HL-60 (cell line): ENCODE measurements around the gene ZNF726.
"Not testable (repeated sequence)": the region's sequence is repeated elsewhere in the genome, so short reads cannot be mapped to it uniquely, and the experiment has no call there.

Experiments used
- DNase-seq, 2 experiments: peaks; one replicate each; pipeline ENCODE4 v3.0.0-alpha.2; 2010 to 2020; ENCODE audit warnings: low read depth in 1 of 2, low spot score in 1 of 2
- H3K27ac ChIP-seq: fragments of 250-450 bp; sonication (Bioruptor Pico); replicated peaks from 2 replicates; pipeline ENCODE4 v1.5.1; 2020; ENCODE audit warnings: mild to moderate bottlenecking, moderate library complexity
- H3K27me3 ChIP-seq: fragments of 250-450 bp; sonication (Bioruptor Pico); 2 replicates; pipeline ENCODE4 v1.5.1; 2021; ENCODE audit warnings: mild to moderate bottlenecking, moderate library complexity; ENCODE audit not compliant: insufficient read depth, poor library complexity, severe bottlenecking
- H3K4me3 ChIP-seq: replicated peaks from 2 replicates; pipeline ENCODE4 v1.5.1; 2011; ENCODE audit warnings: mild to moderate bottlenecking, control low read depth, low read length; ENCODE audit not compliant: insufficient read depth
- CTCF ChIP-seq: IDR thresholded peaks from one replicate; pipeline ENCODE4 v1.5.1; 2011; ENCODE audit warnings: low read length, control low read depth, inconsistent platforms; ENCODE audit not compliant: insufficient read depth
- GABPA ChIP-seq: IDR thresholded peaks from 2 replicates; pipeline ENCODE4 v1.6.1; 2012; ENCODE audit warnings: low read depth
- POLR2AphosphoS5 ChIP-seq: IDR thresholded peaks from 2 replicates; pipeline ENCODE4 v1.6.1; 2012; ENCODE audit warnings: low read depth
- SPI1 ChIP-seq: IDR thresholded peaks from 2 replicates; pipeline ENCODE4 v1.6.1; 2012; ENCODE audit warnings: low read depth, mild to moderate bottlenecking, borderline replicate concordance
- TF ChIP-seq, protein P1 (sequence below): IDR thresholded peaks from 2 replicates; pipeline ENCODE4 v1.6.1; 2012; ENCODE audit warnings: low read depth; ENCODE audit not compliant: insufficient replicate concordance

The ZNF726 gene

GRCh38 chr19:23971598-23971997 lies 56.9 kb downstream of the ZNF726 start:
- TF ChIP-seq SPI1 (no peak), CTCF (no peak), POLR2AphosphoS5 (no peak), GABPA (no peak)
- TF ChIP-seq, protein P1, sequence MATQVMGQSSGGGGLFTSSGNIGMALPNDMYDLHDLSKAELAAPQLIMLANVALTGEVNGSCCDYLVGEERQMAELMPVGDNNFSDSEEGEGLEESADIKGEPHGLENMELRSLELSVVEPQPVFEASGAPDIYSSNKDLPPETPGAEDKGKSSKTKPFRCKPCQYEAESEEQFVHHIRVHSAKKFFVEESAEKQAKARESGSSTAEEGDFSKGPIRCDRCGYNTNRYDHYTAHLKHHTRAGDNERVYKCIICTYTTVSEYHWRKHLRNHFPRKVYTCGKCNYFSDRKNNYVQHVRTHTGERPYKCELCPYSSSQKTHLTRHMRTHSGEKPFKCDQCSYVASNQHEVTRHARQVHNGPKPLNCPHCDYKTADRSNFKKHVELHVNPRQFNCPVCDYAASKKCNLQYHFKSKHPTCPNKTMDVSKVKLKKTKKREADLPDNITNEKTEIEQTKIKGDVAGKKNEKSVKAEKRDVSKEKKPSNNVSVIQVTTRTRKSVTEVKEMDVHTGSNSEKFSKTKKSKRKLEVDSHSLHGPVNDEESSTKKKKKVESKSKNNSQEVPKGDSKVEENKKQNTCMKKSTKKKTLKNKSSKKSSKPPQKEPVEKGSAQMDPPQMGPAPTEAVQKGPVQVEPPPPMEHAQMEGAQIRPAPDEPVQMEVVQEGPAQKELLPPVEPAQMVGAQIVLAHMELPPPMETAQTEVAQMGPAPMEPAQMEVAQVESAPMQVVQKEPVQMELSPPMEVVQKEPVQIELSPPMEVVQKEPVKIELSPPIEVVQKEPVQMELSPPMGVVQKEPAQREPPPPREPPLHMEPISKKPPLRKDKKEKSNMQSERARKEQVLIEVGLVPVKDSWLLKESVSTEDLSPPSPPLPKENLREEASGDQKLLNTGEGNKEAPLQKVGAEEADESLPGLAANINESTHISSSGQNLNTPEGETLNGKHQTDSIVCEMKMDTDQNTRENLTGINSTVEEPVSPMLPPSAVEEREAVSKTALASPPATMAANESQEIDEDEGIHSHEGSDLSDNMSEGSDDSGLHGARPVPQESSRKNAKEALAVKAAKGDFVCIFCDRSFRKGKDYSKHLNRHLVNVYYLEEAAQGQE = no peak
- no peak overlapping the region for H3K4me3 ChIP-seq
- no peaks in the 10 kb centered on the region for H3K27me3 ChIP-seq
- DNase-seq = no peak
- H3K27ac ChIP-seq = no peak overlapping the region

- Histone ChIP-seq H3K4me3 (no peak overlapping the region), H3K27ac (no peak overlapping the region), H3K27me3 (no peaks in the 10 kb centered on the region)
- TF ChIP-seq SPI1 (no peak), GABPA (no peak), CTCF (no peak), POLR2AphosphoS5 (no peak)
- TF ChIP-seq, protein P1 = no peak
- DNase-seq = no peak
These were observed 57.5 kb downstream of the ZNF726 start for GRCh38 chr19:23972161-23972560.

GRCh38 chr19:23974941-23975340 lies 60.3 kb downstream of the ZNF726 start:
- DNase-seq = no peak
- no peaks in the 10 kb centered on the region for H3K27me3 ChIP-seq
- H3K27ac ChIP-seq = no peak overlapping the region
- no peak for TF ChIP-seq CTCF
- no peak for TF ChIP-seq SPI1
- TF ChIP-seq POLR2AphosphoS5 = no peak
- TF ChIP-seq, protein P1 = no peak
- TF ChIP-seq GABPA = no peak
- H3K4me3 ChIP-seq = no peak overlapping the region

DNA sequence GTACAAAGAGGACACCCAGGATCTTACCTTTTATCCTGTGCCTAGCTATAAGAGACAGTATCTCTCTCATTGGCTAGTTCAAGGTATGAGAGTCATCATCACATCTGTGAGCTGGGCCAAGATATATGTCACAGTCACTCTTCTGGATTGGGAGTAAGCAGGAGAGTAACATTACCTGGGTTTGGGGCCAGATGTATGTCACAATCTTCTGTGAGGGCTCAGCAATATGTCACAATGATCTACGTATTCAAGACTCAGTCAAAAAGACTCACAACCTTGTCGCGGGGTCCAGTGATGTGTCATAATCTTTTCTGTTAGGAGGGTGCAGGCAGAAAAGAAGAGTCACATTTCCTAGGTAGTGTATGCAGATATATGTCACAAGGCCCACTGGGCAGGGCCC lies 61.9 kb downstream of the ZNF726 start:
- H3K27me3 ChIP-seq, DNase-seq, H3K27ac ChIP-seq, H3K4me3 ChIP-seq: not testable (repeated sequence)

- H3K27ac ChIP-seq, H3K4me3 ChIP-seq, DNase-seq, H3K27me3 ChIP-seq: not testable (repeated sequence)
These were observed 62.6 kb downstream of the ZNF726 start for GRCh38 chr19:23977256-23977655.
